GM12865 (cell line): ENCODE results near the gene ADM5.

ENCODE experiments used
- DNase-seq: peaks from one replicate; pipeline ENCODE4 v3.0.0; 2010; ENCODE audit warnings: low read depth
- H3K4me3 ChIP-seq: 2 replicates; pipeline ENCODE4 v1.5.1; 2011; ENCODE audit warnings: mild to moderate bottlenecking, low read depth, low read length, control low read depth
- TF ChIP-seq, protein P1 (sequence below): IDR thresholded peaks from 2 replicates; pipeline ENCODE4 v1.5.1; 2011; ENCODE audit warnings: low read length, control low read depth, low read depth, inconsistent platforms; ENCODE audit not compliant: insufficient read depth; ENCODE audit errors: missing control alignments

The ADM5 gene

DNA sequence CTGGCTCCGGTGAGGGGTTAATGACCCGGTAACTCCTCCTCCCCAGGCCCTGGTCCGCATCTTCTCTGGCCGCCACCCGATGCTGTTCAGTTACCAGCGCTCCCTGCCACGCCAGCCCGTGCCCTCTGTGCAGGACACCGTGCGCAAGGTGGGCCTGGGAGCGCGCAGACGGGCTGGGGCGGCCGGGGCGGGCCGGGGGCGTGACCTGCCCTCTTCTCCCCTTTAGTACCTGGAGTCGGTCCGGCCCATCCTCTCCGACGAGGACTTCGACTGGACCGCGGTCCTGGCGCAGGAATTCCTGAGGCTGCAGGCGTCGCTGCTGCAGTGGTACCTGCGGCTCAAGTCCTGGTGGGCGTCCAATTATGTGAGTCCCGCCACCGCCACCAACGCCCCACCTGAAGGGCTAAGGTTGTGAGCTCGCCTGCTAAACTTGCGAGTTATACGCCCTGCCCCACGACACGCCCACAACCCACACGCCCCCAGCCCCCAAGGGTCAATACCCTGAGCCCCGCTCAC is 11.9 kb downstream of the ADM5 start:
- TF ChIP-seq, protein P1, sequence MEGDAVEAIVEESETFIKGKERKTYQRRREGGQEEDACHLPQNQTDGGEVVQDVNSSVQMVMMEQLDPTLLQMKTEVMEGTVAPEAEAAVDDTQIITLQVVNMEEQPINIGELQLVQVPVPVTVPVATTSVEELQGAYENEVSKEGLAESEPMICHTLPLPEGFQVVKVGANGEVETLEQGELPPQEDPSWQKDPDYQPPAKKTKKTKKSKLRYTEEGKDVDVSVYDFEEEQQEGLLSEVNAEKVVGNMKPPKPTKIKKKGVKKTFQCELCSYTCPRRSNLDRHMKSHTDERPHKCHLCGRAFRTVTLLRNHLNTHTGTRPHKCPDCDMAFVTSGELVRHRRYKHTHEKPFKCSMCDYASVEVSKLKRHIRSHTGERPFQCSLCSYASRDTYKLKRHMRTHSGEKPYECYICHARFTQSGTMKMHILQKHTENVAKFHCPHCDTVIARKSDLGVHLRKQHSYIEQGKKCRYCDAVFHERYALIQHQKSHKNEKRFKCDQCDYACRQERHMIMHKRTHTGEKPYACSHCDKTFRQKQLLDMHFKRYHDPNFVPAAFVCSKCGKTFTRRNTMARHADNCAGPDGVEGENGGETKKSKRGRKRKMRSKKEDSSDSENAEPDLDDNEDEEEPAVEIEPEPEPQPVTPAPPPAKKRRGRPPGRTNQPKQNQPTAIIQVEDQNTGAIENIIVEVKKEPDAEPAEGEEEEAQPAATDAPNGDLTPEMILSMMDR = no peak
- DNase-seq = no peak
- H3K4me3 ChIP-seq = no peak overlapping the region

- DNase-seq = no peak
- H3K4me3 ChIP-seq = no peak overlapping the region
- TF ChIP-seq, protein P1 = no peak
Observed at GRCh38 chr19:49704888-49705642, 15.7 kb downstream of the ADM5 start.

DNA sequence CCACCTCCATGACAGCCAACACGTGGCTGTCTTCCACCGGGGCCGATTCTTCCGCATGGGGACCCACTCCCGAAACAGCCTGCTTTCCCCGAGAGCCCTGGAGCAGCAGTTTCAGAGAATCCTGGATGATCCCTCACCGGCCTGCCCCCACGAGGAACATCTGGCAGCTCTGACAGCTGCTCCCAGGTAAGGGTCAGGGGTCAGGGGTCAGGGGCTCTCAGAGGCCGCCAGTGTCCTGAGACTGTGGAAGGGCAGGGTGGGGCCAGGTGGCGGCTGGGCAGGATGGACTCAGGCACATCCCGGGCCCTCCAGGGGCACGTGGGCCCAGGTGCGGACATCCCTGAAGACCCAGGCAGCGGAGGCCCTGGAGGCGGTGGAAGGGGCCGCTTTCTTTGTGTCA is 16.5 kb downstream of the ADM5 start:
- TF ChIP-seq, protein P1 = no peak
- no peak overlapping the region for H3K4me3 ChIP-seq
- DNase-seq = no peak

GRCh38 chr19:49710372-49710951 is 21.1 kb downstream of the ADM5 start:
- DNase-seq = no peak
- H3K4me3 ChIP-seq = no peak overlapping the region
- TF ChIP-seq, protein P1 = no peak

DNA sequence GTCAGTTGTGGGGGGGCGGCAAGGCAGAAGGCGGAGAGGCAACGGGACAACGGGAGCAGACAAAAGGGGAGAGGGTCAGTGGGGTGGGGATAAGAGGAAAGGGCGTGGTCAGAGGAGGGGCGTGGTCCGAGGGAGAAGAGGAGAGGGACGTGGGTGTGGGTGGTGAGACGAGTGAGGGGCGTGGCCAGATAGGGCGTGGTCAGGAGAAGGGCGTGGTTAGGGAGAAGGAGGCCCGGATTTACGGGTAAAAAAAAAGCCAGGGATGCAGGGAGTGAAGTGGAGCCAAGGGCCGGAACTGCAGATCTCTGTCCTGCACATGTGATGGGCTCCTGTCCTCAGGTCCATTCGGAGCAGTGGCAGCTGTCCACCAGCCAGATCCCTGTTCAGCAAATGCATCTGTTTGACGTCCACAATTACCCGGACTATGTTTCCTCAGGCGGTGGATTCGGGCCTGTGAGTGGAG is 23.0 kb downstream of the ADM5 start:
- H3K4me3 ChIP-seq = no peak overlapping the region
- DNase-seq = peak; percentile 21
- TF ChIP-seq, protein P1 = no peak

DNA sequence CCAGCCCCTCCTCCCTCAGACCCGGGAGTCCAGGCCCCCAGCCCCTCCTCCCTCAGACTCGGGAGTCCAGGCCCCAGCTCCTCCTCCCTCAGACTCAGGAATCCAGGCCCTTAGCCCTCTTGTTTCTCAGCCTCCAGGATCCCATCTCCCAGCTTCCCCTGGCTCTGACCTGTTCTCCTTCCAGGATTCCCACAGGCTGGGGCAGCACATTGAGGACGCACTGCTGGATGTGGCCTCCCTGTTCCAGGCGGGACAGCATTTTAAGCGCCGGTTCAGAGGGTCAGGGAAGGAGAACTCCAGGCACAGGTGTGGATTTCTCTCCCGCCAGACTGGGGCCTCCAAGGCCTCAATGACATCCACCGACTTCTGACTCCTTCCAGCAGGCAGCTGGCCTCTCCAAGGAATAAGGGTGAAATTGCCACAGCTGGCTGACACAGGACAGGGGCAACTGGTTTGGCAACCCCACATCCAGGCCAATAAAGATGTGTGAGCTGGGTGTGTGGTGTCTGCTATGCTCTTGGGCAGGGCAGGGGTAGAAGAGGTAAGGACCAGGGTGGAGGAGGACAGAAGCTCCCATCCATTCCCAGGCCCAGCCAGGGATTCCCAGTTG is 23.9 kb downstream of the ADM5 start:
- H3K4me3 ChIP-seq = no peak overlapping the region
- DNase-seq = no peak
- TF ChIP-seq, protein P1 = no peak
